Activated gamma-delta T cell (primary cell): ENCODE results near the gene SLC19A1.
"Not testable (repeated sequence)": the region's sequence is repeated elsewhere in the genome, so short reads cannot be mapped to it uniquely, and the experiment has no call there.

Experiments used
- DNase-seq: peaks from one replicate; lab custom pipeline; 2025; lab: John Stamatoyannopoulos, UW

SLC19A1 gene

GRCh38 chr21:45506241-45506817 lies 35.9 kb downstream of the SLC19A1 start:
- no peak for DNase-seq

- DNase-seq: no peak
These were observed 36.7 kb downstream of the SLC19A1 start for GRCh38 chr21:45505416-45506021.

- no peak for DNase-seq
These were observed 37.5 kb downstream of the SLC19A1 start for GRCh38 chr21:45504516-45505415.

GRCh38 chr21:45504021-45504515 lies 38.2 kb downstream of the SLC19A1 start:
- no peak for DNase-seq

- not testable (repeated sequence) for DNase-seq
These were observed 39.0 kb downstream of the SLC19A1 start for GRCh38 chr21:45503226-45503625.

- DNase-seq: no peak
These were observed 39.6 kb downstream of the SLC19A1 start for GRCh38 chr21:45502600-45502999.

- no peak for DNase-seq
These were observed 40.3 kb downstream of the SLC19A1 start for GRCh38 chr21:45502006-45502345.

GRCh38 chr21:45501081-45502005 lies 40.9 kb downstream of the SLC19A1 start:
- DNase-seq: not testable (repeated sequence)

GRCh38 chr21:45499970-45500577 lies 42.2 kb downstream of the SLC19A1 start:
- DNase-seq: no peak

- DNase-seq: no peak
These were observed 43.0 kb downstream of the SLC19A1 start for GRCh38 chr21:45499201-45499750.

- no peak for DNase-seq
These were observed 43.6 kb downstream of the SLC19A1 start for GRCh38 chr21:45498646-45499000.

GRCh38 chr21:45497846-45498645 lies 44.2 kb downstream of the SLC19A1 start:
- DNase-seq: no peak

- no peak for DNase-seq
These were observed 45.0 kb downstream of the SLC19A1 start for GRCh38 chr21:45496968-45497845.

GRCh38 chr21:45496151-45496967 lies 45.9 kb downstream of the SLC19A1 start:
- no peak for DNase-seq

GRCh38 chr21:45494851-45495680 lies 47.2 kb downstream of the SLC19A1 start:
- no peak for DNase-seq

- no peak for DNase-seq
These were observed 47.9 kb downstream of the SLC19A1 start for GRCh38 chr21:45494135-45494850.
